OCI-LY1 (cell line): ENCODE measurements around the gene CRYGA.

Source experiments
- H2AFZ ChIP-seq: fragments of 200-600 bp; sonication (generic), shearing (Covaris generic); 2 replicates; pipeline ENCODE4 v1.6.0; 2014; ENCODE audit warnings: antibody characterized with exemption, mild to moderate bottlenecking, low read length
- H3F3A ChIP-seq: fragments of 200-600 bp; sonication (generic), shearing (Covaris generic); 2 replicates; pipeline ENCODE4 v1.6.0; 2014; ENCODE audit warnings: mild to moderate bottlenecking, antibody characterized with exemption, low read length, moderate library complexity; ENCODE audit not compliant: insufficient read depth
- H3K27ac ChIP-seq: fragments of 200-600 bp; sonication (generic); 2 replicates; pipeline ENCODE4 v1.5.1; 2014; ENCODE audit warnings: low read length, mixed run types, mild to moderate bottlenecking, low read depth; ENCODE audit not compliant: poor library complexity, severe bottlenecking
- H3K27me3 ChIP-seq: fragments of 200-600 bp; sonication (generic); 2 replicates; pipeline ENCODE4 v1.6.0; 2014; ENCODE audit warnings: antibody characterized with exemption, mild to moderate bottlenecking, low read length, moderate library complexity; ENCODE audit not compliant: insufficient read depth
- H3K36me3 ChIP-seq: fragments of 200-600 bp; sonication (generic); 2 replicates; pipeline ENCODE4 v1.6.1; 2014; ENCODE audit warnings: mild to moderate bottlenecking, antibody characterized with exemption, low read length, moderate library complexity, mixed read lengths; ENCODE audit not compliant: insufficient read depth
- H3K4me1 ChIP-seq: fragments of 200-600 bp; sonication (generic); 2 replicates; pipeline ENCODE4 v1.5.1; 2014; ENCODE audit warnings: mild to moderate bottlenecking, low read length, moderate library complexity; ENCODE audit not compliant: insufficient read depth, severe bottlenecking
- H3K4me2 ChIP-seq: fragments of 200-600 bp; sonication (generic), shearing (Covaris generic); 2 replicates; pipeline ENCODE4 v1.6.1; 2014; ENCODE audit warnings: low read length
- H3K4me3 ChIP-seq: fragments of 200-600 bp; sonication (generic); 2 replicates; pipeline ENCODE4 v1.5.1; 2014; ENCODE audit warnings: low read length, low read depth, mild to moderate bottlenecking, mixed read lengths; ENCODE audit not compliant: poor library complexity, severe bottlenecking
- H3K79me2 ChIP-seq: fragments of 200-600 bp; shearing (Covaris generic); 2 replicates; pipeline ENCODE4 v1.6.1; 2016; ENCODE audit warnings: mixed run types, low read length, mixed read lengths; ENCODE audit not compliant: insufficient read depth
- H3K9ac ChIP-seq: fragments of 200-600 bp; sonication (generic), shearing (Covaris generic); 2 replicates; pipeline ENCODE4 v1.6.1; 2014; ENCODE audit warnings: mild to moderate bottlenecking, low read length, mixed read lengths
- H3K9me2 ChIP-seq: fragments of 200-600 bp; sonication (generic), shearing (Covaris generic); 2 replicates; pipeline ENCODE4 v1.6.1; 2014; ENCODE audit warnings: low read depth, mild to moderate bottlenecking, low read length, mixed read lengths
- H3K9me3 ChIP-seq: fragments of 200-600 bp; shearing (Covaris generic); 2 replicates; pipeline ENCODE4 v1.6.1; 2014; ENCODE audit warnings: low read length, mixed read lengths
- H4K20me1 ChIP-seq: fragments of 200-600 bp; sonication (generic), shearing (Covaris generic); 2 replicates; pipeline ENCODE4 v1.6.0; 2016; ENCODE audit warnings: mild to moderate bottlenecking, low read length; ENCODE audit not compliant: insufficient read depth
- EZH2 ChIP-seq: fragments of 200-600 bp; sonication (generic), shearing (Covaris generic); IDR thresholded peaks from 2 replicates; pipeline ENCODE4 v1.8.0; 2017; ENCODE audit warnings: borderline replicate concordance, mixed run types, mild to moderate bottlenecking, antibody characterized with exemption, low read length, moderate library complexity, mixed read lengths
- TF ChIP-seq, protein P1 (sequence below): fragments of 200-600 bp; sonication (generic), shearing (Covaris generic); IDR thresholded peaks from 2 replicates; pipeline ENCODE4 v1.5.1; 2017; ENCODE audit warnings: mild to moderate bottlenecking, antibody characterized with exemption, low read length, moderate library complexity, mixed read lengths

The CRYGA gene

DNA sequence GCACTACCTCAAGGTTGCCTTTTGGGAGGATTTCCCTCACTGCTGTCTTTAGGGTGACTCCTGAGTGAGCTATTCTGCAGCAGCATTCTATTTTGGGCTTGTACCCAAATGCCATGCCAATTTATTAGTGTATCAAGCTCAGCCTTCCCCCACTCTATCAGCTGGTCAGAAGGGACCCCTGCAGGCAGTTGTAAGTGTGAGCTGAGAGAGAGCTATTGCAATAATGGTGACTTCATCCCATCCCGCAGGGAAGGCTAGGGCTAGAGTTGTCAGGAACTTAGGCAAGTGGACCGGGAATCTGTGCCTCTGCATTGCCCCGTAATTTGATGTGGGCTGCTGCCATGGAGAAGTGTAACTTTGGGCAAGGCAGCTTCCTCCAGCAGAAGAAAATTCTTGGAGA, 15.6 kb downstream of the CRYGA start:
- Histone ChIP-seq H3K27me3 (no peaks in the 10 kb centered on the region; the same call in 1 of the 2 replicates), H3K9ac (no peak overlapping the region), H3K4me2 (no peak overlapping the region), H3K79me2 (no peaks in the 10 kb centered on the region), H3K36me3 (no peaks in the 10 kb centered on the region), H2AFZ (no peak overlapping the region), H3K27ac (no peak overlapping the region), H3K9me2 (no peaks in the 10 kb centered on the region), H3K4me3 (no peak overlapping the region), H3F3A (no peaks in the 10 kb centered on the region), H3K9me3 (no peaks in the 10 kb centered on the region), H3K4me1 (no peaks in the 10 kb centered on the region), H4K20me1 (no peaks in the 10 kb centered on the region)
- TF ChIP-seq, protein P1, sequence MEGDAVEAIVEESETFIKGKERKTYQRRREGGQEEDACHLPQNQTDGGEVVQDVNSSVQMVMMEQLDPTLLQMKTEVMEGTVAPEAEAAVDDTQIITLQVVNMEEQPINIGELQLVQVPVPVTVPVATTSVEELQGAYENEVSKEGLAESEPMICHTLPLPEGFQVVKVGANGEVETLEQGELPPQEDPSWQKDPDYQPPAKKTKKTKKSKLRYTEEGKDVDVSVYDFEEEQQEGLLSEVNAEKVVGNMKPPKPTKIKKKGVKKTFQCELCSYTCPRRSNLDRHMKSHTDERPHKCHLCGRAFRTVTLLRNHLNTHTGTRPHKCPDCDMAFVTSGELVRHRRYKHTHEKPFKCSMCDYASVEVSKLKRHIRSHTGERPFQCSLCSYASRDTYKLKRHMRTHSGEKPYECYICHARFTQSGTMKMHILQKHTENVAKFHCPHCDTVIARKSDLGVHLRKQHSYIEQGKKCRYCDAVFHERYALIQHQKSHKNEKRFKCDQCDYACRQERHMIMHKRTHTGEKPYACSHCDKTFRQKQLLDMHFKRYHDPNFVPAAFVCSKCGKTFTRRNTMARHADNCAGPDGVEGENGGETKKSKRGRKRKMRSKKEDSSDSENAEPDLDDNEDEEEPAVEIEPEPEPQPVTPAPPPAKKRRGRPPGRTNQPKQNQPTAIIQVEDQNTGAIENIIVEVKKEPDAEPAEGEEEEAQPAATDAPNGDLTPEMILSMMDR = no peak
- no peak for TF ChIP-seq EZH2

DNA sequence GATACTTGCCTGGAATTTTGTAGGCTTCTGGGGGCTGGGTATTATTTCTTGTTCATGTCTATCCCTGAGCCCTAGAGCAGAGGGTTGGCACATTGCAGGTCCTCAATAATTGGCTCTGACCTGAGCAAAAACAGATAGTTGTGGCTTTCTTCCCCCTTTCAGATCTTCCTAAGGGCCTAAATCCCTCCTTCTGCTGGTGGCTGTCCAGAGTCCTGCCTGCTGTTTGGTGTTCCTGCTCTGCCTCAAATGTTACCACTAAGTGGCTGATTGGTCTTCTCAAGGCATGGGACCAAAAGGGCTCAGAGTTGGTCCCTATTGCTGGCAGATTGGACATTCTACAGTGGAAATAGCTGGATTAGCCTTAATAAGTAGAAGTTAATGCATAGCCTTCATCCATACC, 16.4 kb downstream of the CRYGA start:
- TF ChIP-seq EZH2 = no peak
- TF ChIP-seq, protein P1 = no peak
- H3K9me2 ChIP-seq = no peaks in the 10 kb centered on the region
- no peak overlapping the region for H3K9ac ChIP-seq
- no peak overlapping the region for H3K4me3 ChIP-seq
- H3K36me3 ChIP-seq = no peaks in the 10 kb centered on the region
- no peaks in the 10 kb centered on the region for H3F3A ChIP-seq
- no peaks in the 10 kb centered on the region; the same call in 1 of the 2 replicates for H3K27me3 ChIP-seq
- no peak overlapping the region for H3K27ac ChIP-seq
- no peaks in the 10 kb centered on the region for H3K9me3 ChIP-seq
- no peak overlapping the region for H2AFZ ChIP-seq
- H3K79me2 ChIP-seq = no peaks in the 10 kb centered on the region
- H3K4me2 ChIP-seq = no peak overlapping the region
- no peaks in the 10 kb centered on the region for H4K20me1 ChIP-seq
- H3K4me1 ChIP-seq = no peaks in the 10 kb centered on the region

DNA sequence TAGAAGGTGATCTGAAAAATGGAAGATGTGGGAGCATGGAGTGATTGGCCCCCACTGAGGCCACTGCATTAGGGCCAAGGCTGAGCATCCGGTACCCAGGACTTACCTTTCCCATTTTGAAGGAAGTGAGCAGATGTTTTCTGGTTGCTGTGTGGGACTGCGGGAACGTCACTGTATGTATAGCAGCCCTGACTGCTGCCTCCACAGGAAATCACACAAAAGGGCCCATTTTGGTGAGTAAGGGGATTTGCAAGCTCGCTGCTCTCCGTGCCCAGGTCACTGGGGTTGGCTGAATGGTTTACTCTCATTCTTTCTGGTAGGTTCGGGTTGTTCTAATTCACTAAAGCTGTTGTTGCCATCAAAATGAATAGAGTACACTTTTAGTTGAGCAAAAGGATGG, 17.4 kb downstream of the CRYGA start, which contains the start of gene CRYGB:
Gene CRYGB (minus strand): TSS at position 153 of the 400 bp plus-strand sequence. CDS start 38 bp downstream, at position 115.
- Histone ChIP-seq H3K4me3 (no peak within 1 kb of the TSS), H3K27me3 (no peaks in the 10 kb centered on the region; the same call in 1 of the 2 replicates), H3K27ac (no peak within 1 kb of the TSS), H4K20me1 (no peaks in the 10 kb centered on the region), H2AFZ (no peak within 1 kb of the TSS), H3K36me3 (no peaks in the 10 kb centered on the region), H3K4me1 (no peaks in the 10 kb centered on the region), H3K9me3 (no peaks in the 10 kb centered on the region), H3K9ac (no peak within 1 kb of the TSS), H3F3A (no peaks in the 10 kb centered on the region), H3K79me2 (no peaks in the 10 kb centered on the region), H3K9me2 (no peaks in the 10 kb centered on the region), H3K4me2 (no peak within 1 kb of the TSS)
- TF ChIP-seq EZH2 = no peak
- TF ChIP-seq, protein P1 = no peak
